Activated CD8-positive, alpha-beta T cell treated with anti-CD3 and anti-CD28 coated beads for 36 hours (primary cell): ENCODE results near the gene NME9. TPM values are rescaled to one million over a fixed set of nuclear protein-coding genes. Genes with fewer than 3 reads are reported as not detected.

Experiments
- ATAC-seq: fragments of 200-7000 bp; cut with Tn5 transposase; one replicate; pipeline ENCODE4 v1.10.0; 2021; ENCODE audit warnings: mild to moderate bottlenecking, moderate library complexity
- CTCF ChIA-PET: fragments of 350-600 bp; sonication (Branson Sonifier 250); formaldehyde crosslinking; loops from one replicate; lab custom pipeline; 2021; ENCODE audit warnings: antibody characterized with exemption; lab: Charles Lee
- POLR2A ChIA-PET: fragments of 350-600 bp; sonication (Branson Sonifier 250); formaldehyde crosslinking; loops from one replicate; lab custom pipeline; 2021; ENCODE audit warnings: antibody characterized with exemption; lab: Charles Lee
- DNase-seq: peaks from one replicate; pipeline ENCODE4 v3.0.0-alpha.2; 2020
- H3K27ac Mint-ChIP-seq: one replicate; pipeline ENCODE4 v1.8.0; 2021; ENCODE audit warnings: mild to moderate bottlenecking, mixed read lengths
- H3K27me3 Mint-ChIP-seq: one replicate; pipeline ENCODE4 v1.8.0; 2021; ENCODE audit warnings: mixed read lengths
- H3K36me3 Mint-ChIP-seq: one replicate; pipeline ENCODE4 v1.8.0; 2021; ENCODE audit warnings: low read depth, mixed read lengths
- H3K4me1 Mint-ChIP-seq: one replicate; pipeline ENCODE4 v1.8.0; 2021; ENCODE audit warnings: low read depth, mixed read lengths
- H3K4me3 Mint-ChIP-seq: one replicate; pipeline ENCODE4 v1.8.0; 2021; ENCODE audit warnings: mild to moderate bottlenecking, moderate library complexity, mixed read lengths
- H3K9me3 Mint-ChIP-seq: one replicate; pipeline ENCODE4 v1.8.0; 2021; ENCODE audit warnings: mixed read lengths
- intact Hi-C: fragments of 100-400 bp; cut with micrococcal nuclease; formaldehyde crosslinking; loops from one replicate; pipeline ENCODE4 v1.10.0; 2022
- total RNA-seq, 2 experiments: library from RNA; stranded (reverse); gene quantifications; one replicate each; pipeline ENCODE4 v1.2.3, GENCODE V29; 2021
- TF ChIP-seq, protein P1 (sequence below): fragments of 200-600 bp; IDR thresholded peaks from one replicate; pipeline ENCODE4 v1.8.0; 2022; ENCODE audit warnings: antibody characterized with exemption, mild to moderate bottlenecking

NME9 gene
- total RNA-seq, 2 experiments from 2014 or later, result 0.45 TPM; not detected in 1

DNA sequence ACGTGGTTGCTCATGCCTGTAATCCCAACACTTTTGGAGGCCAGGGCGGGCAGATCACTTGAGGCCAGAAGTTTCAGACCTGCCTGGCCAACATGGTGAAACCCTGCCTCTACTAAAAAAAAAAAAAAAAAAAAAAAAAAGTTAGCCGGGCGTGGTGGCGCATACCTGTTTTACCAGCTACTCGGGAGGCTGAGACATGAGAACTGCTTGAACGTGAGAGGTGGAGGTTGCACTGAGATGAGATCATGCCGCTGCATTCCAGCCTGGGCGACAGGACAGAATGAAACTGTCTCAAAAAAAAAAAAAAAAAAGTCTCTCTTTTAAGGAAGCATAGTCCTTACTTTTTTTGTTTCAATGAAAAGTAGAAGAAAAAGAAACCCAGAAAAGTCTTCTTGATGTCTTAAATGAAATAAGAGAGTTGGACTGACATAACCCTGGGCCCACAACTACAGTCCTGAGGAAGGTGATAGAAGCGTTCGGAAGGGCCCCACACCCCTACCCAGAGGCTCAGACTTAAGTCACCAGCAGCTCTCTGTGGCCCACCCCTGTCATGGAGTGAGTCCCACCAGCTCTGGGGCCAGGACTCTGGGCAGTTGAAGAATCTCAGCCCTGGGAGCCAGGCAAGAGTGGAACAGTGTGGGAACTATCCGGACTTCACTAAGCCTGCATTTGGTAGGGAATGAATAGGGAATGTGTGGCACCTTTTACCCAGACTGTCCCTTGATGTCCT, 2.6 kb downstream of the NME9 start:
- no peak for DNase-seq
- Mint-ChIP-seq H3K27ac (no peak overlapping the region), H3K4me3 (no peak overlapping the region), H3K36me3 (no peaks in the 10 kb centered on the region), H3K9me3 (no peaks in the 10 kb centered on the region), H3K4me1 (peaks cover 37% of the 10 kb centered on the region), H3K27me3 (no peaks in the 10 kb centered on the region)
- CTCF ChIA-PET, result no interaction called here
- intact Hi-C loops, result loop anchor here (5.0 kb wide), 1 partner anchor 140 kb away; the partner anchor contains the start of gene ARMC8
- TF ChIP-seq, protein P1, sequence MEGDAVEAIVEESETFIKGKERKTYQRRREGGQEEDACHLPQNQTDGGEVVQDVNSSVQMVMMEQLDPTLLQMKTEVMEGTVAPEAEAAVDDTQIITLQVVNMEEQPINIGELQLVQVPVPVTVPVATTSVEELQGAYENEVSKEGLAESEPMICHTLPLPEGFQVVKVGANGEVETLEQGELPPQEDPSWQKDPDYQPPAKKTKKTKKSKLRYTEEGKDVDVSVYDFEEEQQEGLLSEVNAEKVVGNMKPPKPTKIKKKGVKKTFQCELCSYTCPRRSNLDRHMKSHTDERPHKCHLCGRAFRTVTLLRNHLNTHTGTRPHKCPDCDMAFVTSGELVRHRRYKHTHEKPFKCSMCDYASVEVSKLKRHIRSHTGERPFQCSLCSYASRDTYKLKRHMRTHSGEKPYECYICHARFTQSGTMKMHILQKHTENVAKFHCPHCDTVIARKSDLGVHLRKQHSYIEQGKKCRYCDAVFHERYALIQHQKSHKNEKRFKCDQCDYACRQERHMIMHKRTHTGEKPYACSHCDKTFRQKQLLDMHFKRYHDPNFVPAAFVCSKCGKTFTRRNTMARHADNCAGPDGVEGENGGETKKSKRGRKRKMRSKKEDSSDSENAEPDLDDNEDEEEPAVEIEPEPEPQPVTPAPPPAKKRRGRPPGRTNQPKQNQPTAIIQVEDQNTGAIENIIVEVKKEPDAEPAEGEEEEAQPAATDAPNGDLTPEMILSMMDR, result no peak
- POLR2A ChIA-PET, result no interaction called here
- ATAC-seq, result no peak

DNA sequence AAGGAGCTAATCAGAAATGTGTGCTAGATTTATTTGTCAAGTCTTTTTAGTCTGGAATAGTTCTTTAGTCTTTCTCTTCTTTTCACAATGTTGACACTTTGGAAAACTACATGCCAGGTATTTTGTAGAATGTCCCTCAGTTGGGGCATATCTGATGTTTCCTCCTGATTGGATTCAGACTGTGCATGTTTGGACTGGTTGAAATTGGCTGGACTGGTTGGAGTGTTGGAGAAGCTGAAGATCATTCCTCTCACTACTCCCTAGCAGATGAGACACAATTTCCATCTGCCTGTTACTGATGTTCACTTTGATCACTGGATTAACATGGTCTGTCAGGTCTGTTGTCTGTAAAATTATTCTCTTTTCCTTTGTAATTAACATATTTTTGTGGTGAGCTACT, 3.7 kb downstream of the NME9 start:
- H3K9me3 Mint-ChIP-seq, result no peaks in the 10 kb centered on the region
- peaks cover 33% of the 10 kb centered on the region for H3K4me1 Mint-ChIP-seq
- no peak overlapping the region for H3K4me3 Mint-ChIP-seq
- no peaks in the 10 kb centered on the region for H3K36me3 Mint-ChIP-seq
- no peak for ATAC-seq
- no peaks in the 10 kb centered on the region for H3K27me3 Mint-ChIP-seq
- POLR2A ChIA-PET, result no interaction called here
- intact Hi-C loops, result loop anchor here (5.0 kb wide), 1 partner anchor 139 kb away; the partner anchor contains the start of gene ARMC8
- no peak for DNase-seq
- CTCF ChIA-PET, result no interaction called here
- H3K27ac Mint-ChIP-seq, result no peak overlapping the region
- TF ChIP-seq, protein P1, result no peak

DNA sequence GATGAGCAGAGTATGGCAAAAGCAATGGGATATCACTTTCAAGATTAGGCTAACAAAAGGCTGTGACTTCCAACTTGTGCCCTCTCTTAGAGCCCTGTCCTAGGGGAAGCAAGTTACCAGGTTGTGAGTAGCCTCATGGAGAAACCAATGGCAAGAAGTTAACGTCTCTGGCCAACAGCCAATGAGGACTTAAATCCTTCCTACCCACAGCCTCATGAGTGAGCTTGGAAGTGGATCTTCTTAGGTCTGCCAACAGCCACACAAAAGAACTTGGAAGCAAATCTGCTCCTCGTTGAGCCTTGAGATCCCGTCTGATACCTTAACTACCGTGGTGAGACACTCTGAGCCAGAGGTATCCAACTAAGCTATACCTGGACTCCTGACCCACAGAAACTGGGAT, 5.7 kb downstream of the NME9 start:
- peaks cover 25% of the 10 kb centered on the region for H3K4me1 Mint-ChIP-seq
- H3K9me3 Mint-ChIP-seq, result no peaks in the 10 kb centered on the region
- DNase-seq (no peak), ATAC-seq (no peak)
- no peak overlapping the region for H3K27ac Mint-ChIP-seq
- no peak overlapping the region for H3K4me3 Mint-ChIP-seq
- ChIA-PET POLR2A (no interaction called here), CTCF (interaction anchor here (1.3 kb wide), 1 partner anchor 105 kb away, joined by 3 read pairs; no protein-coding TSS in a partner anchor)
- H3K36me3 Mint-ChIP-seq, result no peaks in the 10 kb centered on the region
- TF ChIP-seq, protein P1, result no peak
- H3K27me3 Mint-ChIP-seq, result no peaks in the 10 kb centered on the region
- intact Hi-C loops, result no loop called here

DNA sequence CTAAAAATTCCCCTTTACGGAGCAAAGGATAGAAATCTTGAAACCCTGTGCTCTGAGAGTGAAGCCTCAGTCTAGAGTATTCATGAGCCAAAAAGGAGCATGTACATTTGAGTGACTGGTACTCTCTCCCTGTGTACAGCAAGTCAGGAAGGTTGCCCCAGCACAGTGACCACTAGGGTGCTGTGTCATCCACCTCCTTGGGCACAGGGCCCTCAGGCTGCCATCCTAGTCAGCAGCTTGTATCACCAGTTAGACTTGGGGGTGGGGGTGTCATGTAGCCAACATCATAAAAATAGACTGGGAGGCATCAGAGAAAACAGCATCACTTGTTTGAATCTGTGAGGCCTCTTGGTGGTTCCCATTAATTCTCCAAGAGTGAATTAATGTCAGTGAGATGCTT, 12.0 kb downstream of the NME9 start:
- Mint-ChIP-seq H3K4me3 (no peak overlapping the region), H3K9me3 (no peaks in the 10 kb centered on the region), H3K27me3 (no peaks in the 10 kb centered on the region), H3K27ac (no peak overlapping the region), H3K4me1 (peaks cover 5% of the 10 kb centered on the region), H3K36me3 (no peaks in the 10 kb centered on the region)
- ChIA-PET CTCF (interaction anchor here (1.5 kb wide), 1 partner anchor 100 kb away, joined by 4 read pairs; no protein-coding TSS in a partner anchor), POLR2A (no interaction called here)
- ATAC-seq (no peak), DNase-seq (no peak)
- TF ChIP-seq, protein P1, result no peak
- intact Hi-C loops, result no loop called here

DNA sequence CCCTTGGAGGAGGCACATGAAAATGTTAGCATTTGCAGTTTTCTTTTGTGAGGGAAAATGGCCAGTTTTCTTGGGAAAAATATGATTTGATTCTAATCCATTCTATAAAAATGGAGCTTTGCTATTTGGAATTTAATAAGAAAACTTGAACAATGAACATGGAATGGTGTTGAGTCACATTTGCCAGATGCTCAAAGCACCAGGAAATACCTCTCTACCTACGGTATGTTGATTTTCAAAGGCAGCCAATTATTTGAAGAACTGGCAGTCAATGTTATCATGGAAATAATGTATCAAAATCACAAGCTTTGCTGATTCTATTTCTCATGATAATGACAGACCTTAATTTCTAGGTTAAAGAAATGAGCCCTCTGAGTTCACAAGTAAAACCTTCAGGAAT, 14.9 kb downstream of the NME9 start:
- Mint-ChIP-seq H3K9me3 (peaks cover 9% of the 10 kb centered on the region), H3K36me3 (peaks cover 6% of the 10 kb centered on the region), H3K27me3 (no peaks in the 10 kb centered on the region), H3K4me3 (no peak overlapping the region), H3K4me1 (peaks cover 3% of the 10 kb centered on the region), H3K27ac (no peak overlapping the region)
- CTCF ChIA-PET, result interaction anchor here (1.0 to 1.2 kb wide), 2 partner anchors 14 to 17 kb away, joined by 3 to 4 read pairs; no protein-coding TSS in a partner anchor
- intact Hi-C loops, result no loop called here
- POLR2A ChIA-PET, result interaction anchor here (0.6 kb wide), 1 partner anchor 15 kb away, joined by 3 read pairs; no protein-coding TSS in a partner anchor
- TF ChIP-seq, protein P1, result no peak
- ATAC-seq, result no peak
- DNase-seq, result no peak
